Panc1 (cell line): ENCODE data around the gene CCDC116. TPM values are rescaled to one million over a fixed set of nuclear protein-coding genes. Genes with fewer than 3 reads are reported as not detected.
"Not testable (repeated sequence)": the region's sequence is repeated elsewhere in the genome, so short reads cannot be mapped to it uniquely, and the experiment has no call there.

Source experiments
- ATAC-seq: fragments of 200-7000 bp; cut with Tn5 transposase; 2 replicates; pipeline ENCODE4 v1.9.1; 2020; ENCODE audit warnings: mild to moderate bottlenecking, moderate library complexity
- BruUV-seq: library from RNA; stranded (reverse); fragments of 400-500 nt; replicated peaks from 2 replicates; lab custom pipeline; 2021; lab: Mats Ljungman, UMichigan
- CTCF ChIA-PET: fragments of 300-600 bp; sonication (Branson Sonifier 250); formaldehyde crosslinking; loops from one replicate; lab custom pipeline; 2022; ENCODE audit warnings: antibody characterized with exemption; lab: Charles Lee
- POLR2A ChIA-PET: fragments of 300-600 bp; sonication (Branson Sonifier 250); formaldehyde crosslinking; loops from one replicate; lab custom pipeline; 2022; ENCODE audit warnings: antibody characterized with exemption; lab: Charles Lee
- DNase-seq: peaks from one replicate; pipeline ENCODE4 v3.0.0-alpha.2; 2010; ENCODE audit warnings: low read depth, low spot score
- H3K27ac ChIP-seq: 2 replicates; pipeline ENCODE4 v1.5.1; 2011; ENCODE audit warnings: mild to moderate bottlenecking, low read length, inconsistent platforms
- H3K27me3 ChIP-seq: fragments of 200-500 bp; sonication (Bioruptor generic); 2 replicates; pipeline ENCODE4 v1.6.0; 2014; ENCODE audit warnings: low read length, inconsistent platforms; ENCODE audit not compliant: control insufficient read depth, insufficient read depth
- H3K36me3 ChIP-seq: fragments of 200-500 bp; sonication (Bioruptor generic); 2 replicates; pipeline ENCODE4 v1.5.1; 2014; ENCODE audit warnings: inconsistent platforms, mild to moderate bottlenecking, low read length, moderate library complexity; ENCODE audit not compliant: control insufficient read depth, insufficient read depth
- H3K4me1 ChIP-seq: 2 replicates; pipeline ENCODE4 v1.5.1; 2011; ENCODE audit warnings: inconsistent platforms, mild to moderate bottlenecking, low read length, moderate library complexity; ENCODE audit not compliant: control insufficient read depth, insufficient read depth
- H3K4me3 ChIP-seq, 2 experiments: 2 replicates each; pipeline ENCODE4 v1.5.1; 2011 to 2012; ENCODE audit warnings: low read depth in 2 of 2, low read length in 2 of 2, mild to moderate bottlenecking in 2 of 2, inconsistent platforms in 1 of 2, moderate library complexity in 1 of 2
- H3K9me3 ChIP-seq: fragments of 200-500 bp; sonication (Bioruptor generic); 2 replicates; pipeline ENCODE4 v1.5.1; 2014; ENCODE audit warnings: low read depth, mild to moderate bottlenecking, inconsistent platforms, low read length, moderate library complexity; ENCODE audit not compliant: control insufficient read depth, insufficient read depth
- POLR2AphosphoS5 ChIP-seq: IDR thresholded peaks from 2 replicates; pipeline ENCODE4 v1.6.1; 2012; ENCODE audit warnings: mild to moderate bottlenecking, low read depth, low read length, moderate library complexity
- SIN3A ChIP-seq: IDR thresholded peaks from 2 replicates; pipeline ENCODE4 v1.6.1; 2012; ENCODE audit warnings: low read depth, mild to moderate bottlenecking, low read length, moderate library complexity, borderline replicate concordance; ENCODE audit not compliant: insufficient read depth
- TCF7L2 ChIP-seq: IDR thresholded peaks from 2 replicates; pipeline ENCODE4 v1.6.1; 2011; ENCODE audit warnings: mild to moderate bottlenecking, low read depth, low read length, inconsistent platforms
- in situ Hi-C: cut with HindIII; loops from 2 replicates; pipeline ENCODE4 v1.10.0; 2016; ENCODE audit warnings: low sequenced_read_pairs, low pct_unique_long_range_greater_than_20kb
- intact Hi-C: fragments of 100-400 bp; cut with micrococcal nuclease; formaldehyde crosslinking; loops from one replicate; pipeline ENCODE4 v1.10.0; 2022; ENCODE audit not compliant: unreplicated experiment
- total RNA-seq: library from RNA; stranded (reverse); gene quantifications from one replicate; pipeline ENCODE4 v1.2.1, GENCODE V29; 2021; ENCODE audit not compliant: unreplicated experiment
- TF ChIP-seq, protein P1 (sequence below): fragments of 450-650 bp; IDR thresholded peaks from 2 replicates; pipeline ENCODE4 v1.5.1; 2017; ENCODE audit warnings: mild to moderate bottlenecking
- TF ChIP-seq, protein P2 (sequence below), 2 experiments: IDR thresholded peaks; 2 replicates each; pipeline ENCODE4 v1.6.1; 2011 to 2012; ENCODE audit warnings: low read depth in 2 of 2, control low read depth in 1 of 2, low read length in 1 of 2, mild to moderate bottlenecking in 1 of 2, moderate library complexity in 1 of 2; ENCODE audit not compliant: insufficient read depth in 1 of 2

Gene CCDC116
- total RNA-seq, 1 experiment from 2014 or later = not detected

DNA sequence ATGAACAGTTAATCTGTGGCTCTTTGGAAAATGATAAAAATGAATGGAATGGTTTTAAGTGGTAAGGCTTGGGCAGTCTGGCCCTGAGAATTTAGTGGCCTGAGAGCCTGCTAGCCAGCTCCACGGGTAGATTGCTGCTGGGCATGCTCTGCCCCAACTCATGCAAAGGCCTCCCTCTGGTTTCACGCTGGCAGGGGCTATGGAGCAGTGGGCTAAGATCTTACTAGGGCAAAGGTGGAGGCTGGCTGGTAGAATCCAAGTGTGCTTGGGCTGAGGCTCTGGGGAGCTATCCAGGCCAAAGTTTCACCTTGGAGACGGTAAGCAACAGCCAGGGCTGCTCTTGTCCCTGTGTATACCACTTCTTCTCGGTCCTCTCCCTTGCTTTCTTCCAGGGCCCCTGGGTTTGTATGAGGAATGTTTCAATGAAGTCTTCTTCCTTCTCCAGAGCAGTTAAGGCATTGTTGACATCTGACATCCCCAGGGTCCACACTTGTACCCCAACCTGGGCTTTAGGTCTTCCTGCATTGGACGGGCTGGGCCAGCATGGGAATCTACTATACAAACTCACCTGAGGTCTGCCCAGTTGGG, 37.6 kb upstream of the CCDC116 start:
- DNase-seq (no peak), ATAC-seq (no peak)
- no TSS peak for BruUV-seq
- POLR2A ChIA-PET = no interaction called here
- Histone ChIP-seq H3K4me1 (peaks cover 8% of the 10 kb centered on the region), H3K4me3 (no peak overlapping the region), H3K9me3 (no peaks in the 10 kb centered on the region), H3K27ac (no peak overlapping the region), H3K27me3 (no peaks in the 10 kb centered on the region), H3K36me3 (peaks cover 2% of the 10 kb centered on the region; the same call in 1 of the 2 replicates)
- in situ Hi-C loops = no loop called here
- TF ChIP-seq, protein P1, sequence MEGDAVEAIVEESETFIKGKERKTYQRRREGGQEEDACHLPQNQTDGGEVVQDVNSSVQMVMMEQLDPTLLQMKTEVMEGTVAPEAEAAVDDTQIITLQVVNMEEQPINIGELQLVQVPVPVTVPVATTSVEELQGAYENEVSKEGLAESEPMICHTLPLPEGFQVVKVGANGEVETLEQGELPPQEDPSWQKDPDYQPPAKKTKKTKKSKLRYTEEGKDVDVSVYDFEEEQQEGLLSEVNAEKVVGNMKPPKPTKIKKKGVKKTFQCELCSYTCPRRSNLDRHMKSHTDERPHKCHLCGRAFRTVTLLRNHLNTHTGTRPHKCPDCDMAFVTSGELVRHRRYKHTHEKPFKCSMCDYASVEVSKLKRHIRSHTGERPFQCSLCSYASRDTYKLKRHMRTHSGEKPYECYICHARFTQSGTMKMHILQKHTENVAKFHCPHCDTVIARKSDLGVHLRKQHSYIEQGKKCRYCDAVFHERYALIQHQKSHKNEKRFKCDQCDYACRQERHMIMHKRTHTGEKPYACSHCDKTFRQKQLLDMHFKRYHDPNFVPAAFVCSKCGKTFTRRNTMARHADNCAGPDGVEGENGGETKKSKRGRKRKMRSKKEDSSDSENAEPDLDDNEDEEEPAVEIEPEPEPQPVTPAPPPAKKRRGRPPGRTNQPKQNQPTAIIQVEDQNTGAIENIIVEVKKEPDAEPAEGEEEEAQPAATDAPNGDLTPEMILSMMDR = no peak
- no peak for TF ChIP-seq POLR2AphosphoS5
- intact Hi-C loops = loop anchor here (10.0 kb wide), 1 partner anchor 50 kb away; the partner anchor contains the start of gene SDF2L1
- CTCF ChIA-PET = interaction anchor here (0.6 kb wide), 2 partner anchors 34 to 123 kb away, joined by 3 to 4 read pairs; no protein-coding TSS in a partner anchor

DNA sequence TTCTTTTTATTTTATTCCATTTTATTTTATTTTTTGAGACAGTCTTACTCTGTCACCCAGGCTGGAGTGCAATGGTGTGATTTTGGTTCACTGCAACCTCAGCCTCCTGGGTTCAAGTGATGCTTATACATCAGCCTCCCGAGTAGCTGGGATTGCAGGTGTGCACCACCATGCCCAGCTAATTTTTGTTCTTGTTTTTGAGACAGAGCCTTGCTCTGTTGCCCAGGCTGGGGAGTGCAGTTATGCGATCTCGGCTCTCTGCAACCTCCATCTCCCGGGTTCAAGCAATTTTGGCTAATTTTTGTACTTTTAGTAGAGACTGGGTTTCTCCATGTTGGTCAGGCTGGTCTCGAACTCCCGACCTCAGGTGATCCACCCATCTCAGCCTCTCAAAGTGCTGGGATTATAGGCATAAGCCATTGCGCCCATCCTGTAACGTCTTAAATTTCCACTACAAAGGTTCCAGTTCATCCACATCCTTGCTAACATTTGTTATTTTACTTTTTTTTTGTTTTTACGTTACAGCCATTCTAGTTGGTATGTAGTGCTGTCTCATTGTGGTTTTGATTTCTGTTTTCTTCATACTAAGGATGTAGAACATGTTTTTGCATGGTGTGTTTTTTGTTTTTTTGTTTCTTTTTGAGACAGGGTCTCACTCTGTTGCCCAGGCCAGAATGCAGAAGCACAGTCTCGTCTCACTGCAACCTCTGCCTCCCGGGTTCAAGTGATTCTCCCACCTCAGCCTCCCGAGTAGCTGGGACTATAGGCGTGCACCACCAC, 36.0 kb upstream of the CCDC116 start:
- H3K27ac ChIP-seq, ATAC-seq, H3K4me3 ChIP-seq, H3K4me1 ChIP-seq, BruUV-seq, in situ Hi-C loops, H3K36me3 ChIP-seq, DNase-seq, H3K27me3 ChIP-seq, H3K9me3 ChIP-seq, POLR2A ChIA-PET, CTCF ChIA-PET: not testable (repeated sequence)
- intact Hi-C loops = loop anchor here (10.0 kb wide), 1 partner anchor 48 kb away; the partner anchor contains the start of gene SDF2L1

DNA sequence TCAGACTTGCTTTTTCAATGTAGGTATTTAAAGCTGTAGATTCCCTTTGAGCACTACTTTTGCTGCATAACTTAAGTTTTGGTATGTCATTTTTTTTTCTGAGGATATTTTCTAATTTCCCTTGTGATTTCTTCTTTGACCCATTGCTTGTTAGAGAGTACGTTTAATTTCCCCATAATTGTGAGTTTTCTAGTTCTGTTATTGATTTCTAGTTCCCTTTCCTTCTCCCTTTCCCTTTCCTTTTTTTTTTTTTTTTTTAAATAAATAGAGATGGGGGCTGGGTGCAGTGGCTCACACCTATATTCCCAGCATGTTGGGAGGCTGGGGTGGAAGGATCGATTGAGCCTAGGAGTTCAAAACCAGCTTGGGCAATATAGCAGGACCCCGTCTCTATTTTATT, 34.3 kb upstream of the CCDC116 start:
- intact Hi-C loops (loop anchor here (10.0 kb wide), 1 partner anchor 46 kb away; the partner anchor contains the start of gene SDF2L1), in situ Hi-C loops (no loop called here)

More for the DNA sequence above, 34.3 kb upstream of the CCDC116 start:
- DNase-seq = no peak
- no peaks in the 10 kb centered on the region for H3K9me3 ChIP-seq
- no peaks in the 10 kb centered on the region for H3K36me3 ChIP-seq
- H3K27ac ChIP-seq = no peak overlapping the region
- BruUV-seq = no TSS peak
- TF ChIP-seq, protein P1 = no peak
- TF ChIP-seq, protein P2, sequence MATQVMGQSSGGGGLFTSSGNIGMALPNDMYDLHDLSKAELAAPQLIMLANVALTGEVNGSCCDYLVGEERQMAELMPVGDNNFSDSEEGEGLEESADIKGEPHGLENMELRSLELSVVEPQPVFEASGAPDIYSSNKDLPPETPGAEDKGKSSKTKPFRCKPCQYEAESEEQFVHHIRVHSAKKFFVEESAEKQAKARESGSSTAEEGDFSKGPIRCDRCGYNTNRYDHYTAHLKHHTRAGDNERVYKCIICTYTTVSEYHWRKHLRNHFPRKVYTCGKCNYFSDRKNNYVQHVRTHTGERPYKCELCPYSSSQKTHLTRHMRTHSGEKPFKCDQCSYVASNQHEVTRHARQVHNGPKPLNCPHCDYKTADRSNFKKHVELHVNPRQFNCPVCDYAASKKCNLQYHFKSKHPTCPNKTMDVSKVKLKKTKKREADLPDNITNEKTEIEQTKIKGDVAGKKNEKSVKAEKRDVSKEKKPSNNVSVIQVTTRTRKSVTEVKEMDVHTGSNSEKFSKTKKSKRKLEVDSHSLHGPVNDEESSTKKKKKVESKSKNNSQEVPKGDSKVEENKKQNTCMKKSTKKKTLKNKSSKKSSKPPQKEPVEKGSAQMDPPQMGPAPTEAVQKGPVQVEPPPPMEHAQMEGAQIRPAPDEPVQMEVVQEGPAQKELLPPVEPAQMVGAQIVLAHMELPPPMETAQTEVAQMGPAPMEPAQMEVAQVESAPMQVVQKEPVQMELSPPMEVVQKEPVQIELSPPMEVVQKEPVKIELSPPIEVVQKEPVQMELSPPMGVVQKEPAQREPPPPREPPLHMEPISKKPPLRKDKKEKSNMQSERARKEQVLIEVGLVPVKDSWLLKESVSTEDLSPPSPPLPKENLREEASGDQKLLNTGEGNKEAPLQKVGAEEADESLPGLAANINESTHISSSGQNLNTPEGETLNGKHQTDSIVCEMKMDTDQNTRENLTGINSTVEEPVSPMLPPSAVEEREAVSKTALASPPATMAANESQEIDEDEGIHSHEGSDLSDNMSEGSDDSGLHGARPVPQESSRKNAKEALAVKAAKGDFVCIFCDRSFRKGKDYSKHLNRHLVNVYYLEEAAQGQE (IDR thresholded peaks at IDR 0.05; ENCODE audit: insufficient read depth in 1 of 2, low read depth in 2 of 2, low read length in 1 of 2) = no peak
- no peak for TF ChIP-seq TCF7L2
- no peak for TF ChIP-seq POLR2AphosphoS5
- TF ChIP-seq SIN3A = no peak
- no peaks in the 10 kb centered on the region for H3K27me3 ChIP-seq
- ChIA-PET POLR2A (interaction anchor here (0.6 kb wide), 1 partner anchor 9 kb away, joined by 7 read pairs; no protein-coding TSS in a partner anchor), CTCF (interaction anchor here (0.6 kb wide), 1 partner anchor 9 kb away, joined by 12 read pairs; no protein-coding TSS in a partner anchor)
- no peak overlapping the region for H3K4me3 ChIP-seq
- ATAC-seq = no peak
- H3K4me1 ChIP-seq = no peaks in the 10 kb centered on the region; the same call in none of the 2 replicates
